Small intestine (tissue), 7 donors: ENCODE data around the gene CDH23. TPM values are rescaled to one million over a fixed set of nuclear protein-coding genes. Genes with fewer than 3 reads are reported as not detected.

ENCODE experiments used
- DNase-seq, 2 donors: peaks; one replicate each; pipeline versions ENCODE4 v3.0.0 to v3.0.0-alpha.2; 2013
- FAIRE-seq: peaks from 2 replicates; lab custom pipeline; 2012; peaks lifted over from hg19 to GRCh38; lab: Jason Lieb, UNC
- H3K27ac ChIP-seq, 3 donors: one replicate each; pipeline ENCODE4 v1.5.1; 2013; ENCODE audit warnings: low read length in 2 of 3, mild to moderate bottlenecking in 2 of 3, control low read depth in 1 of 3, inconsistent platforms in 1 of 3, low read depth in 1 of 3, moderate library complexity in 1 of 3
- H3K27me3 ChIP-seq, 3 donors: one replicate each; pipeline ENCODE4 v1.6.1; 2013; ENCODE audit warnings: low read length in 3 of 3, inconsistent platforms in 1 of 3; ENCODE audit not compliant: control insufficient read depth in 3 of 3, insufficient read depth in 3 of 3
- H3K36me3 ChIP-seq, 3 donors: one replicate each; pipeline ENCODE4 v1.6.1; 2013; ENCODE audit warnings: low read length in 3 of 3, inconsistent platforms in 1 of 3, low read depth in 1 of 3, mild to moderate bottlenecking in 1 of 3, moderate library complexity in 1 of 3; ENCODE audit not compliant: control insufficient read depth in 3 of 3, insufficient read depth in 2 of 3
- H3K4me1 ChIP-seq, 3 donors: one replicate each; pipeline ENCODE4 v1.6.1; 2013; ENCODE audit warnings: low read length in 2 of 3, inconsistent platforms in 1 of 3, low read depth in 1 of 3, mild to moderate bottlenecking in 1 of 3, moderate library complexity in 1 of 3; ENCODE audit not compliant: control insufficient read depth in 3 of 3, insufficient read depth in 2 of 3
- H3K4me3 ChIP-seq, 3 donors: one replicate each; pipeline ENCODE4 v1.5.1; 2013; ENCODE audit warnings: low read length in 3 of 3, control low read depth in 1 of 3, inconsistent platforms in 1 of 3, low read depth in 1 of 3, mild to moderate bottlenecking in 1 of 3, moderate library complexity in 1 of 3
- H3K9me3 ChIP-seq, 2 donors: one replicate each; pipeline ENCODE4 v1.6.1; 2013; ENCODE audit warnings: low read depth in 1 of 2, low read length in 1 of 2; ENCODE audit not compliant: control insufficient read depth in 2 of 2, insufficient read depth in 1 of 2
- WGBS, 3 donors: extraction: QIAGEN DNeasy Blood & Tissue Kit; methylation state at CpG; one replicate each; pipeline ENCODE4 v1.1.7; 2013; 5-methylcytosine and 5-hydroxymethylcytosine counted together
- polyA plus RNA-seq, 4 donors: library from polyadenylated mRNA; stranded (reverse) in 3 of 4; unstranded in 1 of 4; fragments of 200-250 nt in 3 of 4; fragments of 120-200 nt in 1 of 4; gene quantifications; one replicate each; pipeline versions ENCODE4 v1.2.1 to v1.2.3, GENCODE V29; 2013
- donor health status: healthy with polysubstance abuse.
- donor health status: control.
- donor health status: control.
- donor health status: Bipolar disorder and iron deficiency.
- donor health status: healthy.

The CDH23 gene
- polyA plus RNA-seq, 4 donors, result 0.89 to 2.5 (median 1.6) TPM

DNA sequence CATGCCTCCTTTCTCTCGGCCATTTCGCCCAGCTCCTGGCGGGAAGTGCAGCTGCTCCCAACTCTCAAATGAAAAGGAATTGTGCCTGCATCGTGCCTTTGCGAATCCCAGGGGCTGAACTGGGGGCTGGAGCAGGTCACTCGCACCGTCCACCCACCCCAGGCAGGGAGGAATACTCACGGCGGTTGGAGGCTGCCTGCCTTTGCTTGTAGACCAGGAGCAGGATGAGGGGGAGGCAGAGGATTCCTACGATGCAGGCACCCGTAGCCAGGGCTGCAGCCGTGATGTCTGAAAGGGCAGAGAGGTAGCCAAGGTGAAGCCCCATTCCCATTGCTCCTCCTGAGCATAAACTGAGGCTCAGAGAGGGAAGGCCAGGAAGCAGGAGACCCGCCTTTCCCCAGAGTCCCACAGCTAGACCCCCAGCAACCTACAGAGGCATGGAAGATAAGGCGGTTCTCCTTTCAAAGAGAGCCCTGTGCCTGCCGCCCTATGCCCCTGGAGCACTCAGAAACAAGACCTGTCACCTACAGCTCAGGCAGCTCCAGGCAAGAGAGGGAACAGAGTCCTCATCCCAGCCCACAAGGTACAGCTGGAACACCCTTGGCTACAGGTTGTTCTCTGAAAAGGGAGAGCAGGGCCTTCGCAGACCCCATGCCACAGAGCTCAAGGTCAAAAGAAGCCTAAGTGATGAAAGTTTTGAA is 358.6 kb downstream of the CDH23 start:
- Histone ChIP-seq H3K27ac (peak overlapping the region in 2 of 3 donors; percentile 6 to 55), H3K27me3 (no peaks in the 10 kb centered on the region), H3K4me1 (peaks cover 27 to 83% (median 30%) of the 10 kb centered on the region in 3 donors), H3K4me3 (no peak overlapping the region), H3K9me3 (no peaks in the 10 kb centered on the region), H3K36me3 (peaks cover 0 to 56% (median 3%) of the 10 kb centered on the region in 3 donors)
- no peak for FAIRE-seq
- DNase-seq, result peak in 1 of 2 donors; percentile 70
- WGBS, 3 donors, result 66 to 85% (median 70%) methylated on average over 16 of the region's 16 CpGs

DNA sequence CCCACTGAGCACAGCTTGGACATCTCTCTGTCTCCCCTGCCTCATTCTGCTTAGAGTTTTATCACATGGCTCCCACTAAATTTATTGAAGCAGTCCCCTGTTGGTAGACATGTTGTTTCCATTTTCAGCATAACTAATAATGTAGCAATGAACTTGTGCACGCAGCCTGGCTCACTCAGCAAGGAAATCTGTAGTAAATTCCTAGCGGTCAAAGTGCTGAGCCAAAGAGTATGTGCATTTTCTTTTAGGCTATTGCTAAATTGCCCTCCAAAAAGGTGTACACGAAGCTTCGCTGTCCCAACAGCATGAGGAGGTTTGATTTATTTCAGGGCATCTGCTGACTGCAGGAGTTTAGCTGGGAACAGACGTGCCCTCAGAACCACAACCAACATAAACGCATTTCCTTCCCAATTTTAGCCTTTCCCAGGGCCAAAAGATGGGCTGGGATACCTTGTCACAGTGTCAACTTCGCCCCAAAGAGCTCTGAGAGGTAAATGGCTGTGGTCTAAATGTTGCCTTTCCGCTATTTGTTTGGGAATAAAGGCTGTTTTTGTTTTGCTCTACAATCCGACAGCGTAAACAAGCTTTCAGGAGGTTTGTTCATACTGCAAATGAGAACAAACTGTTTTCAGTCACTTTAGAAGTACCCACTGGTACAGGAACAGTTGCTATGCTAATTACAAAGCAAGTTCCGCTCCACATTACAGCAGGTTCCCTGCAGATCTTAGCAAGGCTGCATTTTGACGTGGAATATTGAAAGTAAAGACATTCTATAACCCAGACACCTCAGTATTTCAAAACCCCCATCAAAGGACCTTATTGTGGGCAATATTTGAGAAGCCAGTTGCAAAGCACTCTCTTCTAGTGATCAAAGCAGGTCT is 359.8 kb downstream of the CDH23 start:
- H3K9me3 ChIP-seq, result no peaks in the 10 kb centered on the region
- H3K27me3 ChIP-seq, result no peaks in the 10 kb centered on the region
- no peak for DNase-seq
- WGBS, 3 donors, result 60 to 70% (median 61%) methylated on average over 12 of the region's 12 CpGs
- peaks cover 30 to 80% (median 34%) of the 10 kb centered on the region in 3 donors for H3K4me1 ChIP-seq
- H3K4me3 ChIP-seq, result no peak overlapping the region
- FAIRE-seq, result no peak
- peaks cover 0 to 59% (median 2%) of the 10 kb centered on the region in 3 donors for H3K36me3 ChIP-seq
- peak overlapping the region; percentile 57 to 93 (median 81) for H3K27ac ChIP-seq

- DNase-seq (peak; percentile 77 to 88), FAIRE-seq (no peak)
- no peaks in the 10 kb centered on the region for H3K9me3 ChIP-seq
- no peak overlapping the region for H3K4me3 ChIP-seq
- peak overlapping the region; percentile 57 to 93 (median 81) for H3K27ac ChIP-seq
- peaks cover 30 to 78% (median 32%) of the 10 kb centered on the region in 3 donors for H3K4me1 ChIP-seq
- WGBS, 3 donors, result 18 to 40% (median 26%) methylated on average over 11 of the region's 11 CpGs
- no peaks in the 10 kb centered on the region for H3K27me3 ChIP-seq
- peaks cover 0 to 58% (median 2%) of the 10 kb centered on the region in 3 donors for H3K36me3 ChIP-seq
These were observed 360.7 kb downstream of the CDH23 start for GRCh38 chr10:71757399-71757922.

DNA sequence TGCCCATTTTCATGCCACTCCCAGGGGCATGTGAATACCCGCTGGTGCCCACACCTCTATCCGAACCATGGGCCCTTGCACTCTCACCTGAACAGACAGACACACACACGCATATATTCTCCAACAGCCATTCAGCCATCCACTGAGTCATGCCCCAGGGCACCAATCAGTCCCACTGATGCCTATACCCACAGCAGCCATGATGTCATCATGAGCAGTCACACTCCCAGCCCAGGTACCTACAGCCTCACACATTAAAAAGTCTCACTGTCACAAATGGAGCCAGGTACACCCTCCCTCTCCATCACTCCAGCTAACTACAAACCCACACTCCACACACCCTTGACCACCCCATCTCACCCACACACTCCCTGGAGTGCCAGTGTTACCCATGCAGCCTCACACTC is 364.4 kb downstream of the CDH23 start:
- no peaks in the 10 kb centered on the region for H3K27me3 ChIP-seq
- H3K36me3 ChIP-seq, result peaks cover 0 to 59% (median 2%) of the 10 kb centered on the region in 3 donors
- H3K27ac ChIP-seq, result no peak overlapping the region
- 92 to 94% (median 93%) methylated on average over 3 of the region's 3 CpGs for WGBS, 3 donors
- FAIRE-seq (no peak), DNase-seq (no peak)
- H3K4me3 ChIP-seq, result no peak overlapping the region
- H3K4me1 ChIP-seq, result peaks cover 11 to 63% (median 19%) of the 10 kb centered on the region in 3 donors
- no peaks in the 10 kb centered on the region for H3K9me3 ChIP-seq

- H3K27ac ChIP-seq, result no peak overlapping the region
- FAIRE-seq, result no peak
- H3K36me3 ChIP-seq, result peaks cover 0 to 59% (median 2%) of the 10 kb centered on the region in 3 donors
- WGBS, 3 donors, result 90 to 97% (median 91%) methylated on average over 26 of the region's 26 CpGs
- no peaks in the 10 kb centered on the region for H3K27me3 ChIP-seq
- peaks cover 13 to 63% (median 18%) of the 10 kb centered on the region in 3 donors for H3K4me1 ChIP-seq
- no peak overlapping the region for H3K4me3 ChIP-seq
- H3K9me3 ChIP-seq, result no peaks in the 10 kb centered on the region
- DNase-seq, result no peak
These were observed 364.9 kb downstream of the CDH23 start for GRCh38 chr10:71761541-71762113.

GRCh38 chr10:71762324-71762723 is 365.6 kb downstream of the CDH23 start:
- no peak for DNase-seq
- WGBS, 3 donors, result 75 to 90% (median 83%) methylated on average over 5 of the region's 5 CpGs
- Histone ChIP-seq H3K4me1 (peaks cover 9 to 63% (median 15%) of the 10 kb centered on the region in 3 donors), H3K9me3 (no peaks in the 10 kb centered on the region), H3K27ac (no peak overlapping the region), H3K27me3 (no peaks in the 10 kb centered on the region), H3K4me3 (no peak overlapping the region), H3K36me3 (peaks cover 0 to 58% (median 2%) of the 10 kb centered on the region in 3 donors)
- no peak for FAIRE-seq

DNA sequence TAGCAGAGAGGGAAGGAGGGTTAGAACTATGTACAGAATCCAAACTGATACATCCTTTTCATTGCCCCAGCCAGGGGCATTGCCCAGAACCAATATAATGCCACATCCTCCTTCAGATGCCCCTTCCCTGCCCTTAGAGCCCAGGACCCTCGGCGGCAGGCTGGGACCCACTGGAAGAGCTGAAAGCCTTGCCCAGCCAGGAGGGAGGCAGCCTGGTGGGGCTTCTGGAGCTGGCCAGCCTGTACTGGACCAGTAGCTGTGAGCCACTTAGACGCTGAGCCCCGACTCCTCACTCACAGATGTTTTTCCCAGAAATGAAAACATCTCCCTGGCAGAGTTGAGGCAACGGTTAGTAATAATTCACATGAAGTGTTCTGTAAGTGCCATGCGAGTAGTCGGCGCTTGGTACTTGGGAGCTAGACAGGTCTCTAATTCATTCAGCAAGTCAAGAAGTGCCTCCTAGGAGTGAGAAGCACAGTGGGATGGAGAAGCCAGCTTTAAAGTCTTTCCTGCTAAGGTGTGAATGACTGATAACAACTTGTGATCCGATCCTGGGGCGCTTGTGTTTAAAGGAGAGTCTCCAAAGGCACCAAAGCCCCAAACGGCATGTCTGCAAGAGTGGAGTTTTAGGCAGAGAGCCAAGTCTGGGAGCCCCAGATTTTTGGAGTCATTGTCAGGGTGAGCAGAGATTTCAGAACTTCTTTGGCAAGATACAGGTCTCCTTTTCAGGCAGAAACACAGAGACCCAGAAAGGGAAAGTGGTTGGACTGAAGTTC is 366.8 kb downstream of the CDH23 start:
- Histone ChIP-seq H3K9me3 (no peaks in the 10 kb centered on the region), H3K4me3 (no peak overlapping the region), H3K36me3 (peaks cover 0 to 48% (median 2%) of the 10 kb centered on the region in 3 donors), H3K27me3 (no peaks in the 10 kb centered on the region), H3K4me1 (peaks cover 13 to 62% (median 16%) of the 10 kb centered on the region in 3 donors), H3K27ac (peak overlapping the region in 1 of 3 donors; percentile 28)
- DNase-seq (no peak), FAIRE-seq (no peak)
- 62 to 80% (median 77%) methylated on average over 11 of the region's 11 CpGs for WGBS, 3 donors
